K562 (cell line): ENCODE data around the gene THSD8. TPM values are rescaled to one million over a fixed set of nuclear protein-coding genes. Genes with fewer than 3 reads are reported as not detected.

Experiments used
- ATF7 ChIP-seq: fragments of 450-650 bp; IDR thresholded peaks from 2 replicates; pipeline ENCODE4 v1.7.1; 2014; ENCODE audit warnings: mild to moderate bottlenecking, moderate library complexity
- BCL6 ChIP-seq: fragments of 250-450 bp; sonication (Bioruptor Pico); IDR thresholded peaks from 2 replicates; pipeline ENCODE4 v1.4.0; 2020
- BHLHE40 ChIP-seq: IDR thresholded peaks from 2 replicates; pipeline ENCODE4 v1.6.1; 2011; ENCODE audit warnings: low read length, improper control_type of control experiment
- EWSR1 ChIP-seq: fragments of 450-650 bp; IDR thresholded peaks from 2 replicates; pipeline ENCODE4 v1.6.1; 2018; ENCODE audit warnings: borderline replicate concordance, mild to moderate bottlenecking, low read depth, moderate library complexity; ENCODE audit not compliant: partially characterized antibody
- IFI16 ChIP-seq: fragments of 250-450 bp; sonication (Bioruptor Pico); IDR thresholded peaks from 2 replicates; pipeline ENCODE4 v2.1.2; 2022; ENCODE audit warnings: mild to moderate bottlenecking, inconsistent platforms
- ILK ChIP-seq: fragments of 450-650 bp; IDR thresholded peaks from 2 replicates; pipeline ENCODE4 v1.6.1; 2016; ENCODE audit warnings: missing genetic modification characterization, low read depth, mild to moderate bottlenecking, missing compliant biosample characterization, moderate library complexity, borderline replicate concordance
- LEF1 ChIP-seq: fragments of 450-650 bp; IDR thresholded peaks from 2 replicates; pipeline ENCODE4 v1.6.1; 2016; ENCODE audit warnings: mild to moderate bottlenecking
- MCM2 ChIP-seq: fragments of 450-650 bp; IDR thresholded peaks from 2 replicates; pipeline ENCODE4 v1.6.1; 2017; ENCODE audit warnings: low read depth, mild to moderate bottlenecking
- MCM3 ChIP-seq: fragments of 450-650 bp; IDR thresholded peaks from 2 replicates; pipeline ENCODE4 v1.6.1; 2016
- NEUROD1 ChIP-seq: fragments of 150-350 bp; IDR thresholded peaks from 2 replicates; pipeline ENCODE4 v1.6.1; 2014; ENCODE audit warnings: borderline replicate concordance, low read length, low read depth; ENCODE audit not compliant: partially characterized antibody
- NFIX ChIP-seq: fragments of 250-450 bp; sonication (Bioruptor Pico); IDR thresholded peaks from 2 replicates; pipeline ENCODE4 v1.4.0; 2020; ENCODE audit warnings: low read depth, mild to moderate bottlenecking, moderate library complexity
- RBFOX2 ChIP-seq: fragments of 200-400 bp; formaldehyde crosslinking; IDR thresholded peaks from 2 replicates; pipeline ENCODE4 v1.6.1; 2017; ENCODE audit warnings: low read depth, mild to moderate bottlenecking, low read length, moderate library complexity
- RFX7 ChIP-seq: fragments of 250-450 bp; sonication (Bioruptor Pico); IDR thresholded peaks from 2 replicates; pipeline ENCODE4 v1.5.1; 2021; ENCODE audit warnings: mild to moderate bottlenecking
- SIN3A ChIP-seq, 2 experiments: fragments of 150-350 bp in 1 of 2; IDR thresholded peaks; 2 replicates each; pipeline ENCODE4 v1.6.1; 2011 to 2016; ENCODE audit warnings: borderline replicate concordance in 2 of 2, low read depth in 2 of 2, low read length in 2 of 2, mild to moderate bottlenecking in 2 of 2, moderate library complexity in 2 of 2; ENCODE audit not compliant: control insufficient read depth in 1 of 2
- SMAD4 ChIP-seq: fragments of 250-450 bp; sonication (Bioruptor Pico); conservative IDR thresholded peaks from 2 replicates; pipeline ENCODE4 v1.8.0; 2021; ENCODE audit warnings: inconsistent platforms, mild to moderate bottlenecking, moderate library complexity
- SMARCB1 ChIP-seq: IDR thresholded peaks from 2 replicates; pipeline ENCODE4 v1.6.1; 2011; ENCODE audit warnings: improper control_type of control experiment, low read depth; ENCODE audit not compliant: insufficient read length
- SNIP1 ChIP-seq: fragments of 450-650 bp; IDR thresholded peaks from 2 replicates; pipeline ENCODE4 v1.7.1; 2017; ENCODE audit warnings: low read depth, mild to moderate bottlenecking
- SOX6 ChIP-seq: fragments of 450-650 bp; IDR thresholded peaks from 2 replicates; pipeline ENCODE4 v1.6.1; 2014; ENCODE audit warnings: mild to moderate bottlenecking
- SRSF3 ChIP-seq: fragments of 200-400 bp; formaldehyde crosslinking; IDR thresholded peaks from 2 replicates; pipeline ENCODE4 v1.6.1; 2016; ENCODE audit warnings: mild to moderate bottlenecking, low read length, moderate library complexity; ENCODE audit not compliant: insufficient read depth
- TAF1 ChIP-seq: IDR thresholded peaks from 2 replicates; pipeline ENCODE4 v1.6.1; 2011; ENCODE audit warnings: mild to moderate bottlenecking, low read length, moderate library complexity; ENCODE audit not compliant: insufficient read depth, control insufficient read depth, severe bottlenecking; ENCODE audit errors: extremely low read depth
- TRIM24 ChIP-seq, 2 experiments: fragments of 450-650 bp; IDR thresholded peaks; 2 replicates each; pipeline ENCODE4 v1.6.1; 2016
- ZBTB7A ChIP-seq: IDR thresholded peaks from 2 replicates; pipeline ENCODE4 v1.6.1; 2011; ENCODE audit warnings: low read depth, mild to moderate bottlenecking, low read length, moderate library complexity, borderline replicate concordance; ENCODE audit not compliant: control insufficient read depth
- ZBTB8A ChIP-seq: fragments of 450-650 bp; IDR thresholded peaks from 2 replicates; pipeline ENCODE4 v1.6.1; 2018; ENCODE audit warnings: mild to moderate bottlenecking, moderate library complexity; ENCODE audit not compliant: partially characterized antibody
- ZNF23 ChIP-seq: fragments of 250-450 bp; sonication (Bioruptor Pico); IDR thresholded peaks from 2 replicates; pipeline ENCODE4 v1.4.0; 2020; ENCODE audit warnings: mild to moderate bottlenecking
- ZNF263 ChIP-seq: sonication (generic); formaldehyde crosslinking; IDR thresholded peaks from 2 replicates; pipeline ENCODE4 v1.8.0; 2022; ENCODE audit warnings: mild to moderate bottlenecking, missing genetic modification reagents, borderline replicate concordance
- ZNF444 ChIP-seq: fragments of 250-450 bp; sonication (Bioruptor Pico); IDR thresholded peaks from 2 replicates; pipeline ENCODE4 v1.4.0; 2020; ENCODE audit warnings: mild to moderate bottlenecking, moderate library complexity
- ZNF561 ChIP-seq: fragments of 450-650 bp; formaldehyde crosslinking; conservative IDR thresholded peaks from 2 replicates; pipeline ENCODE4 v1.4.0; 2020; ENCODE audit warnings: mild to moderate bottlenecking, moderate library complexity
- polyA plus RNA-seq, 8 experiments: library from polyadenylated mRNA; depleted of rRNA in 4 of 8; stranded (reverse) in 5 of 8; unstranded in 3 of 8; fragments of >200 nt; fragmentation: Nextera tagmentation in 2 of 8; fragmentation: Illumina TruSeq in 1 of 8; extraction: Ambion mirVana in 2 of 8; extraction: Trizol in 1 of 8; gene quantifications; 2 replicates each; pipeline versions ENCODE4 v1.2.1 to v1.2.3, GENCODE V29; 2011 to 2014; ENCODE audit warnings: inconsistent platforms in 1 of 8, missing spikeins in 1 of 8
- total RNA-seq, 7 experiments: library from RNA; depleted of rRNA in 6 of 7; stranded (reverse); fragments of >200 nt in 6 of 7; fragmentation: Illumina TruSeq in 2 of 7; extraction: Trizol in 2 of 7; gene quantifications; 2 replicates each; pipeline versions ENCODE4 v1.2.1 to v1.2.3, GENCODE V29; 2011 to 2021; ENCODE audit warnings: low replicate concordance in 1 of 7
- TF ChIP-seq, protein P1 (sequence below): sonication (generic); formaldehyde crosslinking; IDR thresholded peaks from 2 replicates; pipeline ENCODE4 v1.9.0; 2022; ENCODE audit warnings: mild to moderate bottlenecking, missing genetic modification reagents
- TF ChIP-seq, protein P2 (sequence below): fragments of 450-650 bp; formaldehyde crosslinking; IDR thresholded peaks from 2 replicates; pipeline ENCODE4 v1.4.0; 2020; ENCODE audit warnings: mild to moderate bottlenecking, moderate library complexity

The THSD8 gene
- total and polyA plus RNA-seq, 9 of the 15 experiments (the other 6 are each of a cell fraction or from before 2014, with no cell fraction given): 8.4 to 42.4 (median 19.9) TPM; not detected in 2

DNA sequence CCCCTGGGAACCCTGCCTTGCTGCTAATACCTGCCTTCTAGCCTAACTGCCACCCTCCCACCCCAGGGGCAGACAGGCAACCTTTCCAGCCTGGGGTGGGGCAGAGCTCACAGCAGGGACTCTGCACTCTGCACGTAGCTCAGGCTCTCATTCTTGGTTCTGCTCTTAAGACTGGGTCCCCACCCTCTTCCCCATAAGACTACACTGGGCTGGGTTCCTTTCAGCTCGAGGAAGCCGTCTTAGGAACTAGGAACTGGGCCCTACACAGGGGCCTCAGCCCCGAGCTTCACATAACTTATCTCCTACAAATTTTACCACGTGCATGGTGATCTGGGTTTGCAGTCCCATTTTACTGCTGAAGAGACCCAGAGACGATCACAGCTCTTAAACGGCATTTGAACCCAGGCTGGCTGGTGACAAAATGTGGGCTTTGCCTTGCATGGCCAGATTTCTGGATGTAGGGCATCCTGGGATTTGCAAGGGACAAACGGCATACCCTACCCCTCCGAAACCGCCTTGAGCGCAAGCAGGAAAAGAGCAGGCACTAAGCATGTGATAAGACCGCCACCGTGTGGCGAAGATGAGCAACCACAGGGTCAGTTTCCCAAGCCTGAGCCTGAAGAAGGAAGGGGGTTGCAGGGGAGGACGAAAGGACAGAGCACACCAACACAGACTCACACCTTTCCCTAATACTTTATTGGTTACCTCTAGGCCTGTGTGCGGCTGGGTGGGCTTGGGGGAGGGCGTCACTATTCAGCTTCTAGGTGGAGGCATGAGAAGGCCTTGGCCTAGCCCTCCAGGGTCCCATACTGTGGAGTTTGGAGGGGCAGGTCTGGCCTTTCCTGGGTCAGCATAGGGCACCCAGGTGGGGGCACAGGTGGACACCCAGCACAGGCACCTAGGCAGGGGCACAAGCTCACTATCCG lies 5.5 kb upstream of the THSD8 start (continued):
- TF ChIP-seq NEUROD1 (peak; percentile 37), MCM2 (no peak), SMAD4 (peak; percentile 35; the same call in 1 of the 2 replicates), TAF1 (no peak), ZNF444 (CRISPR knock-in tag) (no peak), ZNF263 (CRISPR knock-in tag) (peak; percentile 77; the same call in 1 of the 2 replicates), RBFOX2 (no peak; the same call in none of the 2 replicates), RFX7 (CRISPR knock-in tag) (no peak), ZBTB8A (no peak), ATF7 (peak; percentile 45; the same call in 1 of the 2 replicates), SNIP1 (no peak), ZNF23 (CRISPR knock-in tag) (no peak), BHLHE40 (peak; percentile 17; the same call in 1 of the 2 replicates), ILK (tag) (no peak), SIN3A (IDR thresholded peaks at IDR 0.05; ENCODE audit: borderline replicate concordance in 2 of 2, control insufficient read depth in 1 of 2, low read depth in 2 of 2, low read length in 2 of 2) (no peak; a peak in 1 of 4 replicates), NFIX (CRISPR knock-in tag) (no peak), BCL6 (CRISPR knock-in tag) (no peak), SOX6 (no peak), EWSR1 (no peak), ZNF561 (CRISPR knock-in tag) (no peak), ZBTB7A (peak; percentile 63; the same call in 1 of the 2 replicates), MCM3 (no peak), TRIM24 (IDR thresholded peaks at IDR 0.05) (no peak), SRSF3 (no peak), SMARCB1 (no peak), IFI16 (CRISPR knock-in tag) (no peak), LEF1 (no peak)
- TF ChIP-seq, protein P1, sequence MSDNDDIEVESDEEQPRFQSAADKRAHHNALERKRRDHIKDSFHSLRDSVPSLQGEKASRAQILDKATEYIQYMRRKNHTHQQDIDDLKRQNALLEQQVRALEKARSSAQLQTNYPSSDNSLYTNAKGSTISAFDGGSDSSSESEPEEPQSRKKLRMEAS (CRISPR knock-in tag): peak; percentile 78
- TF ChIP-seq, protein P2, sequence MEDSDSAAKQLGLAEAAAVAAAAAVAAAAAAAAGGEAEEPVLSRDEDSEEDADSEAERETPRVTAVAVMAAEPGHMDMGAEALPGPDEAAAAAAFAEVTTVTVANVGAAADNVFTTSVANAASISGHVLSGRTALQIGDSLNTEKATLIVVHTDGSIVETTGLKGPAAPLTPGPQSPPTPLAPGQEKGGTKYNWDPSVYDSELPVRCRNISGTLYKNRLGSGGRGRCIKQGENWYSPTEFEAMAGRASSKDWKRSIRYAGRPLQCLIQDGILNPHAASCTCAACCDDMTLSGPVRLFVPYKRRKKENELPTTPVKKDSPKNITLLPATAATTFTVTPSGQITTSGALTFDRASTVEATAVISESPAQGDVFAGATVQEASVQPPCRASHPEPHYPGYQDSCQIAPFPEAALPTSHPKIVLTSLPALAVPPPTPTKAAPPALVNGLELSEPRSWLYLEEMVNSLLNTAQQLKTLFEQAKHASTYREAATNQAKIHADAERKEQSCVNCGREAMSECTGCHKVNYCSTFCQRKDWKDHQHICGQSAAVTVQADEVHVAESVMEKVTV (CRISPR knock-in tag): peak; percentile 93
